Lung (tissue), 12 donors: Measurements from ENCODE around the gene AP5M1. TPM values are rescaled to one million over a fixed set of nuclear protein-coding genes. Genes with fewer than 3 reads are reported as not detected.
"Not testable (repeated sequence)": the region's sequence is repeated elsewhere in the genome, so short reads cannot be mapped to it uniquely, and the experiment has no call there.

Experiments used
- ATAC-seq: fragments of 200-7000 bp; cut with Tn5 transposase; one replicate; pipeline ENCODE4 v1.9.1; 2020; ENCODE audit warnings: moderate number of reproducible peaks; ENCODE audit not compliant: insufficient read depth, low FRiP score
- DNase-seq, 3 donors: peaks; one replicate each; pipeline ENCODE4 v3.0.0-alpha.2; 2013 to 2017
- H3K27ac ChIP-seq, 2 donors: one replicate each; pipeline ENCODE4 v1.5.1; 2013; ENCODE audit warnings: mild to moderate bottlenecking in 2 of 2, moderate library complexity in 2 of 2, control low read depth in 1 of 2, inconsistent platforms in 1 of 2, low read depth in 1 of 2, low read length in 1 of 2
- H3K27me3 ChIP-seq, 3 donors: one replicate each; pipeline ENCODE4 v1.5.1; 2013; ENCODE audit warnings: low read length in 2 of 3; ENCODE audit not compliant: control insufficient read depth in 3 of 3, insufficient read depth in 3 of 3
- H3K36me3 ChIP-seq, 4 donors: one replicate each; pipeline ENCODE4 v1.5.1; 2013; ENCODE audit warnings: low read length in 4 of 4, mild to moderate bottlenecking in 1 of 4, moderate library complexity in 1 of 4; ENCODE audit not compliant: control insufficient read depth in 4 of 4, insufficient read depth in 4 of 4
- H3K4me1 ChIP-seq, 5 donors: one replicate each; pipeline ENCODE4 v1.5.1; 2013; ENCODE audit warnings: low read length in 5 of 5, mild to moderate bottlenecking in 2 of 5, moderate library complexity in 1 of 5; ENCODE audit not compliant: control insufficient read depth in 5 of 5, insufficient read depth in 5 of 5
- H3K4me3 ChIP-seq: one replicate; pipeline ENCODE4 v1.5.1; 2013; ENCODE audit warnings: mild to moderate bottlenecking, control low read depth, moderate library complexity
- H3K9ac ChIP-seq, 2 donors: one replicate each; pipeline ENCODE4 v1.5.1; 2013; ENCODE audit warnings: low read length in 2 of 2, control low read depth in 1 of 2; ENCODE audit not compliant: insufficient read depth in 1 of 2
- H3K9me3 ChIP-seq, 4 donors: one replicate each; pipeline ENCODE4 v1.5.1; 2013; ENCODE audit warnings: low read length in 3 of 4, mild to moderate bottlenecking in 1 of 4, moderate library complexity in 1 of 4; ENCODE audit not compliant: control insufficient read depth in 4 of 4, insufficient read depth in 3 of 4
- WGBS, 2 donors: extraction: QIAGEN DNeasy Blood & Tissue Kit; methylation state at CpG; one replicate each; pipeline ENCODE4 v1.1.7; 2013; 5-methylcytosine and 5-hydroxymethylcytosine counted together
- polyA plus RNA-seq, 2 donors: library from polyadenylated mRNA; stranded (reverse); fragments of 200-250 nt; gene quantifications; one replicate each; pipeline ENCODE4 v1.2.1, GENCODE V29; 2013
- total RNA-seq, 2 donors: library from RNA; depleted of rRNA in 1 of 2; stranded (reverse); fragments of >200 nt in 1 of 2; gene quantifications; one replicate each; pipeline ENCODE4 v1.2.1, GENCODE V29; 2014 to 2021
- TF ChIP-seq, protein P1 (sequence below): IDR thresholded peaks from 2 replicates; pipeline ENCODE4 v1.5.1; 2012; ENCODE audit warnings: mild to moderate bottlenecking; ENCODE audit errors: control extremely low read depth, extremely low read depth
- donor health status: control.
- donor health status: control.
- donor health status: Bipolar disorder and iron deficiency.
- donor health status: healthy.
- donor health status: DM: yes; HTN: yes; CAD: no.

AP5M1 gene
- total and polyA plus RNA-seq, 4 donors = 5.2 to 39.0 (median 23.0) TPM

DNA sequence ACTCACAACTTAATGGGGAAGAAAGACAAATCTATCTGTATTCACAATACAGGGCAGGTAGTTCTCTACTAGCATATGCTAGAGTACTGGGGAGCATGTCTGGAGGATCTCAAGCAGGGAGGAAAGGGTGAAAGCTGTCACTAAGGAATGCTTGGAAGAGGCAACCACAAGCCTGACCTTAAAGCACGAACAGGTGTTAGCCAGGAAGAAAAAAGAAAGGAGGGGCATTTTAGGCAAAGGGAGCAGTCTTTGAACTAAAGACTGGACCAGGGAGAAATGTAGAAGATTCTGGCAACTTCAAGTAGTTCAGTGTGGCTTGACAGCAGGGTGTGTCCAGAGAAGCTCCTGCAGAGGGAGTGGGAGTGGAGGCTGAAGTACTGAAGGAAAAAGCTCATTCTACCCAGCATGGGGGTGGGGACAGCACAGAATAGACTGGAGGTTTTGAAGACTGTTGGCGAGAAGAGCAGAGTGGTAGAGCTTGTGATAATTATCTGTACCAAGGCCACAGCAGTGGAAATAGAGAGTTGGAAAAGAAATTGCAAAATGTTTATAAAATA is 50.9 kb downstream of the AP5M1 start:
- no peak for DNase-seq
- Histone ChIP-seq H3K4me1 (no peaks in the 10 kb centered on the region), H3K27ac (no peak overlapping the region), H3K4me3 (no peak overlapping the region), H3K36me3 (no peaks in the 10 kb centered on the region), H3K9me3 (no peaks in the 10 kb centered on the region), H3K27me3 (no peaks in the 10 kb centered on the region), H3K9ac (no peak overlapping the region)
- 63 to 64% methylated on average over 2 of the region's 2 CpGs for WGBS, 2 donors
- ATAC-seq = no peak
- TF ChIP-seq, protein P1, sequence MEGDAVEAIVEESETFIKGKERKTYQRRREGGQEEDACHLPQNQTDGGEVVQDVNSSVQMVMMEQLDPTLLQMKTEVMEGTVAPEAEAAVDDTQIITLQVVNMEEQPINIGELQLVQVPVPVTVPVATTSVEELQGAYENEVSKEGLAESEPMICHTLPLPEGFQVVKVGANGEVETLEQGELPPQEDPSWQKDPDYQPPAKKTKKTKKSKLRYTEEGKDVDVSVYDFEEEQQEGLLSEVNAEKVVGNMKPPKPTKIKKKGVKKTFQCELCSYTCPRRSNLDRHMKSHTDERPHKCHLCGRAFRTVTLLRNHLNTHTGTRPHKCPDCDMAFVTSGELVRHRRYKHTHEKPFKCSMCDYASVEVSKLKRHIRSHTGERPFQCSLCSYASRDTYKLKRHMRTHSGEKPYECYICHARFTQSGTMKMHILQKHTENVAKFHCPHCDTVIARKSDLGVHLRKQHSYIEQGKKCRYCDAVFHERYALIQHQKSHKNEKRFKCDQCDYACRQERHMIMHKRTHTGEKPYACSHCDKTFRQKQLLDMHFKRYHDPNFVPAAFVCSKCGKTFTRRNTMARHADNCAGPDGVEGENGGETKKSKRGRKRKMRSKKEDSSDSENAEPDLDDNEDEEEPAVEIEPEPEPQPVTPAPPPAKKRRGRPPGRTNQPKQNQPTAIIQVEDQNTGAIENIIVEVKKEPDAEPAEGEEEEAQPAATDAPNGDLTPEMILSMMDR = no peak

DNA sequence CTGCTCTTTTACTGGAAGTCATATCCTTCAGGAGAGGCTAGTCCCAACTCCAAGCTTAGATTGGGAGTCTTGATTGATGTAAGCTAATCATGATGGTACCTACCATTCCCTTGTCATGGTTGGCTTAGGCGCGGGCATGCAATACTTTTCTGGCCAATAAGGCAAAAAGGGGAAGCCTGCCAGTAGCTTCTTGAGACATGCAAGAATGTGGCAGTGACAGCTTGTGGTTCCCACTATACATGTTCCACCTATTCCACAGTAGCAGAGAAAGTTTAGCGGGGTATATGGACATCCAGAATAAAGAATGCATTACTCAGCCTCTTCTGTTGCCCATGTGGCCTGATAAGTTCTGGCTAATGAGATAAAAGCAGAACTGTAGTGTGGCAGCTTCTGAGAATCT is 55.0 kb downstream of the AP5M1 start:
- WGBS, 2 donors = 91 to 97% methylated on average over 3 of the region's 3 CpGs
- no peak overlapping the region for H3K4me3 ChIP-seq
- no peaks in the 10 kb centered on the region for H3K27me3 ChIP-seq
- H3K9ac ChIP-seq = no peak overlapping the region
- DNase-seq (no peak), ATAC-seq (no peak)
- H3K27ac ChIP-seq = no peak overlapping the region
- no peaks in the 10 kb centered on the region for H3K36me3 ChIP-seq
- H3K9me3 ChIP-seq = no peaks in the 10 kb centered on the region
- TF ChIP-seq, protein P1 = no peak
- no peaks in the 10 kb centered on the region for H3K4me1 ChIP-seq

DNA sequence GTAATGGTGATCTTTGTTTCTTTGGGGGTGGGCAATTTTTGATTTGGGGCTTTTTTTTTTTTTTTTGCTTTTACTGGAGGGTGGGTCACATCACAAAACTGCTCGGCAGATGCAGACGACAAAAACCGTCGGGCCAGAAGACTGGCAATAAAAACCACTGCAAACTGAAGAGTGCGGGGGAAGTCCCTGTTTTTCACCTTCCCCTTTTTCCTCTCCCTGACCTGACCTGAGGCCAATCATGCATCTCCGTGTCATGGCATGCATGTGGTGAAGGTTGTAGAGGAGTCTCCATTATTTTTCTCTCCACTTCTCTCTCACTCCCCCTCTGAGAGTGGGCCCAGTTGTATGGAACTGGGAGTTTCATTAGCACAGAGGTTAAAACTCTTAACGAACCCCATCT is 57.5 kb downstream of the AP5M1 start:
- Histone ChIP-seq H3K9ac (no peak overlapping the region), H3K36me3 (no peaks in the 10 kb centered on the region), H3K9me3 (no peaks in the 10 kb centered on the region), H3K4me3 (no peak overlapping the region), H3K4me1 (no peaks in the 10 kb centered on the region), H3K27ac (no peak overlapping the region), H3K27me3 (no peaks in the 10 kb centered on the region)
- DNase-seq = no peak
- no peak for ATAC-seq
- WGBS, 2 donors = 76 to 83% methylated on average over 7 of the region's 7 CpGs
- TF ChIP-seq, protein P1 = no peak

DNA sequence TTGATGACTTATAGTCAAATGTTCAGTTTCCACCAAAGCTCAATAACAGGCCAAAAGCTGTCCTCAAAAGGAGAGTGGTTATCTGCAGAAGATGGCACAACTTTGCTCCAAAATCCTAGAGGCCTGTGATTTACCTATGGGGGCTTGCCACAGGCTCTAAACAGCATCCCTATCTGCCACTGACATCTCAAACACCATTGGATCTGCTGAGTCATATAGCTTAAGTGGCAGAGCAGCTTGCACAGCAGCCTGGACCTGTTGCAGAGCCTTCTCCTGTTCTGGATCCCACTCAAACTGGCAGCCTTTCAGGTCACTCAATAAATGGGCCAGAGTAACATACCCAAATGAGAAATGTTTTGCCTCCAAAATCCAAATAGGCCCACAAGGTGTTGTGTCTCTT is 61.1 kb downstream of the AP5M1 start:
- ATAC-seq (no peak), DNase-seq (no peak)
- Histone ChIP-seq H3K36me3 (no peaks in the 10 kb centered on the region), H3K27ac (no peak overlapping the region), H3K9ac (no peak overlapping the region), H3K4me1 (no peaks in the 10 kb centered on the region), H3K4me3 (no peak overlapping the region), H3K27me3 (no peaks in the 10 kb centered on the region), H3K9me3 (peaks cover 0 to 2% (median 0%) of the 10 kb centered on the region in 4 donors)
- TF ChIP-seq, protein P1 = no peak

DNA sequence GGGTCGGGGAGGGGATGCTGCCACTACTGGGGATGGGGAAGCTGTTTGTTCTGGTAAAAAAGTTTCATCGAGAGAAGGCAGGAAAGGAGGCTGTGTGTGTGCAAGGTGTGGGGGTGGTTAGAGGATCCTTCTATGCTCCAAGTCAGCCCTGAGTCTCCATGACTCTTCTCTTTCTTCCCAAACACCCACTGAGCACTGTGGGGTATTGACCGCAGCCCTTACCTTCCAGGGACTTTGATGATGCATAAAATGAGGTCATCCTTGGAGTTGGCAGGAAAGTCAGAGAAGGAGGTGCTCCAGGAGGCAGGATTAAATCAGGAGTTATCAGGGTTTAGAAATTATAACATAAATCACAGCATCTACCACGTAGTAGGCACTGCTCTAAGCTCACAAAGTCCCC is 63.7 kb downstream of the AP5M1 start:
- ATAC-seq, H3K9ac ChIP-seq, H3K27ac ChIP-seq, H3K9me3 ChIP-seq, DNase-seq, H3K36me3 ChIP-seq, H3K27me3 ChIP-seq, H3K4me1 ChIP-seq, H3K4me3 ChIP-seq: not testable (repeated sequence)
- WGBS, 2 donors = 93 to 96% methylated on average over 3 of the region's 4 CpGs
